AG09319 (cell line): ENCODE data around the gene TFAP2E.
A peak's percentile ranks its signal among the peaks of the same experiment; 100 is the strongest.

Source experiments
- DNase-seq: peaks from one replicate; pipeline ENCODE4 v3.0.0-alpha.2; 2010; ENCODE audit warnings: low read depth; ENCODE audit errors: extremely low read depth
- TF ChIP-seq, protein P1 (sequence below): IDR thresholded peaks from 2 replicates; pipeline ENCODE4 v1.5.1; 2011; ENCODE audit warnings: low read depth, mild to moderate bottlenecking, inconsistent platforms, low read length, moderate library complexity

Gene TFAP2E

DNA sequence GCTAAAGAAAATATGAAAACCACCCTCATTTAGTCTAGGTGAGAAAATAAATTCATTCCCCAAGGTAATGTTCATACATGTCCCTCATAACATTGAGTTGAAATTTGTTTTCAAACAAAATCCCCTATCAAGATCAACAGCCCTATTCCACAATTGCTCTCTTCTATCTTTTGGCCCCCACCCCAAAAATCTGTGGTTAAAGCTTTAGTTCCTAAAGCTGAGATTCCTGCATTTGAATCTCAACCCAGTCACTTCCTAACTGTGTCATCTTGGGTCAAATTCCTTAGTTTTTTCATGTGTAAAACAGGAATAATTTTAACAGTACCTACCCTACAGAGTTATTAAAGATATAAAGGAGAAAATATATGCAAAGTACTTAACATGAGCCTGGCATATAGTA is 37.9 kb upstream of the TFAP2E start:
- no peak for DNase-seq
- TF ChIP-seq, protein P1, sequence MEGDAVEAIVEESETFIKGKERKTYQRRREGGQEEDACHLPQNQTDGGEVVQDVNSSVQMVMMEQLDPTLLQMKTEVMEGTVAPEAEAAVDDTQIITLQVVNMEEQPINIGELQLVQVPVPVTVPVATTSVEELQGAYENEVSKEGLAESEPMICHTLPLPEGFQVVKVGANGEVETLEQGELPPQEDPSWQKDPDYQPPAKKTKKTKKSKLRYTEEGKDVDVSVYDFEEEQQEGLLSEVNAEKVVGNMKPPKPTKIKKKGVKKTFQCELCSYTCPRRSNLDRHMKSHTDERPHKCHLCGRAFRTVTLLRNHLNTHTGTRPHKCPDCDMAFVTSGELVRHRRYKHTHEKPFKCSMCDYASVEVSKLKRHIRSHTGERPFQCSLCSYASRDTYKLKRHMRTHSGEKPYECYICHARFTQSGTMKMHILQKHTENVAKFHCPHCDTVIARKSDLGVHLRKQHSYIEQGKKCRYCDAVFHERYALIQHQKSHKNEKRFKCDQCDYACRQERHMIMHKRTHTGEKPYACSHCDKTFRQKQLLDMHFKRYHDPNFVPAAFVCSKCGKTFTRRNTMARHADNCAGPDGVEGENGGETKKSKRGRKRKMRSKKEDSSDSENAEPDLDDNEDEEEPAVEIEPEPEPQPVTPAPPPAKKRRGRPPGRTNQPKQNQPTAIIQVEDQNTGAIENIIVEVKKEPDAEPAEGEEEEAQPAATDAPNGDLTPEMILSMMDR, result no peak

DNA sequence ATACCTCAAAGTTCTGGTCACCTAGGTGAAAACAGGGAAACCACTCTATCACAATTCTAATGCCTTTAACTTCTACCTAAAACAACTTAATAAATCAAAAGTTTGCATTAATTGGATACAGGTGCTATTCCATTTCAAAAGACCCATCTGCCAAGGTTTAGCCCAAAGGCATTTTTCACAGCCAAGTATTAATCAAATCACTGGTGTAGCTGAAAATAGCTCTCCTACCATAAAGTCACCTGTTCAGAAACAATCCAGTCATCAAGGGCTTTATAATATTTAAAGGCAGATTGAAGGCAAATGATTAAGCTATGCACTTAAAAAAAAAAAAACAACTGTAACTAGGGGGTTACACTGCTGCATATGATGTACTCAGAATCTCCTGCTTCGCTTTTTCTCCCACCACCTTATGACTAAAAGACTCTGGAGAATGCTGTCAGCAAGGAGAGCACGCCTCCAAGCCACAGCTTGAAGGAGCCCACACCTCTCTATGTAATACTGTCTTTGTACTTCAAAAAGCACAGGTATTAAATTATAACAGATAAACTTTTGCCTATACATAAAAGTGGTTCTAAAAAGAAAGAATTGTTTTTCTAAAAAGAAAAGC is 36.5 kb upstream of the TFAP2E start:
- no peak for DNase-seq
- TF ChIP-seq, protein P1, result no peak

DNA sequence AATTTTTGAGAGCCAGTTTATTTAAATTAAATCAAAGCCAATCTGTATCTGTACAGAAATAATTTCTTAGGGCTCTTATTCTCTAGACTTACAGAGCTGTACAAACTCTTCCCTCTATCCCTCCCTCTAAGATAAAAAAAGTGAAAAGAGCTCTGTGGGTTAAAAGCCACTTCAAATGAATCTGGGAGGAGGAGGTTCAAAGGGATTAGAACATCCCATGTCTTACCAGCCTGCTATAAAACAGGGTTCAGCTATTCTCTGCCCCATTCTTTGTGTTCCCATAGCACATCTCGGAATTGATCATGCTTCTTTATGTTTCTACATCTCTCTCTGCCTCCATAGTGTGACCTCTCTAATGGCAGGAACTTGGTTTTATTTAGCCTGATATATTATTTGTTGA is 35.3 kb upstream of the TFAP2E start:
- no peak for DNase-seq
- TF ChIP-seq, protein P1, result no peak

DNA sequence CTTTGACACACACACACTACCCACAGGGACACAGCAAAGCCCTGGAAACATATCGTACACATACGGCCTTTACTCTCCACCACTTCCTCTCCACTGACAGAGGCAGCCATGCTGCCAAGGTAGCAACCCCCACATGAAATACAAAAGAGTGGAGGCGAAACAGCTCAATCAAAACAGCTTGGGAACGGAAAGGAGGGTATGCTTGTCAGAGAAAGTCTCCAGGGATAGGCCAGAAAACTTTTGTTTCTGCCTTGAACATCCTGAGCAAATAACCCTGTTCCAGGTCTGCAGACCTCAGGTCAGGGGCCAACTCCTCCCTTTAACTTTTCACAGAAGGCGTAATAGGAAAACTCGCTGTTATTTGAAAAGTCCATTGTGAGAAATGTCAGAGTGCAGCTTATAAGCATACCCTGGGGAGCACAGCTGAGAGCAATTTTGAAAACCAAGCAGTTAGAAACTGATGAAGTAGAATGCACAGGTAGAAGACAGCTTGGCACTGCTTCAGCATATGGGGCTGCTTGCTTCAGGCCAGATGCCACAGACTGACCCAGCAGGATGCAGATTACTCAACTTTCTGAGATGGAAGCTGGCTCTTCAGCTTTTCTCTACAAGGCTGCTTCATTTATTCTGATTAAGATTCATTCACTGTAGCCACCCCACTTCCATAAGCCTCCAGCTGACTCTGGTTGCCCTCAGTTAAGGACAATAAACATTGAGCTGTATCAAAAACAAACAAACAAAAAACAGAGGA is 33.9 kb upstream of the TFAP2E start:
- TF ChIP-seq, protein P1, result no peak
- DNase-seq, result no peak

DNA sequence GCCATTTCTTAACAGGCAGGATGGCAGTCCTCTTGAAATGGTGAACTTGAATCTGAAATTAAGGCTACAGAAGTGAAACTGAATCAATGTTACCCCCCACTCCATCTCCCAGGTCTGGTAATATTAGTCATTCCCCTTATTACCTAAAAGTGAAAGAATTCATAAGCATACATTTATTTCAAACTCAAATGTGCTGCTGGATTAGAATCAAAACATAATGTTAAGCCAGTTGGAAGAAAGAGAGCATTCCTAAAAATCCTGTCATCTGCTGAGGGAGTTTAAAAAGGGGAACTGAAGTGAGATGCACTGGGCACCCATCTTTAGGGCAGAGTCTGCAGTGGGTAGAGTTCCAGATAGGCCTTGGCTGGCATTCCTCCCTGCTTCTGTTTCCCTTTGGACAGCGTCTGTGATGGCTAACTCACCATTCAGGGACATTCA is 33.3 kb upstream of the TFAP2E start:
- TF ChIP-seq, protein P1, result no peak
- no peak for DNase-seq

DNA sequence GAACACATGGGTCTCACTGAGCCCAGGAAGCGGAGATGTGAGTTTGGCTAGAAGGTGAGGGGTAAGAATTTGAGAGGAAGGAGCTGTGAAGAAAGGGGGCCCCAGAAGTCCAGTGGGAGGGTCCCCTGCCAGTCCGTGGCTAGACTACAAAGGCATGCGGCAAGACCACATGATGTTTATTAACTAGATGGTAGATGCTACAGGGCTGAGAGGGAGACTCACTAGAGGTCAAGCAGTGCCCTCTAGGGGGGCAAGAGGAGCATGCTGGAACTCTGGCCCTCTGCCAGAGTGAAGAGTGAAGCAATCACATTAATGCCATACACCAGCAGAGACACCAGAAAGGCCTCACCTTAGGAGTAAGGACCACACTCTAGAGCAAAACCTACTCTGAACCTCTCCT is 28.1 kb upstream of the TFAP2E start:
- no peak for DNase-seq
- TF ChIP-seq, protein P1, result peak; percentile 32

DNA sequence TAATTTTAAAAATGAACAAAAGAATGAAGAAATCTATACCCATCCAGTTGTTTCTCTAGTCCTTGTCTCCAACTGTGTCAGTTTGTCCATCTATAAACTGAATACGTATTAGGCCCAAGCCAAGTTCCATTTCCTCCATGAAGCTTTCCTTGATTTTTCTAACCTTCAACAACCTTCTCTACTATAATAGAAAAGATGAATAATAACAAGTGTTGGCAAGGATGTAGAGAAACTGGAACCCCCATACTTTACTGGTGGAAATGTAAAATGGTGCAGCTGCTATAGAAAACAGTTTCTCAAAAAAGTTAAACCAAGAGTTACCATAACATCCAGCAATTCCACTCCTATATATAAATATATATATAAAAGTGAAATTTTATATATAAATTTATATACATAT is 26.5 kb upstream of the TFAP2E start:
- TF ChIP-seq, protein P1, result no peak
- DNase-seq, result no peak
